HL-60 (cell line): ENCODE data around the gene GNG11.
"Not testable (repeated sequence)": the region's sequence is repeated elsewhere in the genome, so short reads cannot be mapped to it uniquely, and the experiment has no call there.

Experiments used
- DNase-seq, 2 experiments: peaks; one replicate each; pipeline ENCODE4 v3.0.0-alpha.2; 2010 to 2020; ENCODE audit warnings: low read depth in 1 of 2, low spot score in 1 of 2
- H3K27ac ChIP-seq: fragments of 250-450 bp; sonication (Bioruptor Pico); replicated peaks from 2 replicates; pipeline ENCODE4 v1.5.1; 2020; ENCODE audit warnings: mild to moderate bottlenecking, moderate library complexity
- H3K27me3 ChIP-seq: fragments of 250-450 bp; sonication (Bioruptor Pico); 2 replicates; pipeline ENCODE4 v1.5.1; 2021; ENCODE audit warnings: mild to moderate bottlenecking, moderate library complexity; ENCODE audit not compliant: insufficient read depth, poor library complexity, severe bottlenecking
- H3K4me3 ChIP-seq: replicated peaks from 2 replicates; pipeline ENCODE4 v1.5.1; 2011; ENCODE audit warnings: mild to moderate bottlenecking, control low read depth, low read length; ENCODE audit not compliant: insufficient read depth
- CTCF ChIP-seq: IDR thresholded peaks from one replicate; pipeline ENCODE4 v1.5.1; 2011; ENCODE audit warnings: low read length, control low read depth, inconsistent platforms; ENCODE audit not compliant: insufficient read depth
- GABPA ChIP-seq: IDR thresholded peaks from 2 replicates; pipeline ENCODE4 v1.6.1; 2012; ENCODE audit warnings: low read depth
- POLR2AphosphoS5 ChIP-seq: IDR thresholded peaks from 2 replicates; pipeline ENCODE4 v1.6.1; 2012; ENCODE audit warnings: low read depth
- SPI1 ChIP-seq: IDR thresholded peaks from 2 replicates; pipeline ENCODE4 v1.6.1; 2012; ENCODE audit warnings: low read depth, mild to moderate bottlenecking, borderline replicate concordance
- TF ChIP-seq, protein P1 (sequence below): IDR thresholded peaks from 2 replicates; pipeline ENCODE4 v1.6.1; 2012; ENCODE audit warnings: low read depth; ENCODE audit not compliant: insufficient replicate concordance

Gene GNG11

GRCh38 chr7:93913197-93913596 lies 8.3 kb upstream of the GNG11 start:
- Histone ChIP-seq H3K4me3 (no peak overlapping the region), H3K27me3 (no peaks in the 10 kb centered on the region), H3K27ac (no peak overlapping the region)
- TF ChIP-seq SPI1 = no peak
- TF ChIP-seq, protein P1, sequence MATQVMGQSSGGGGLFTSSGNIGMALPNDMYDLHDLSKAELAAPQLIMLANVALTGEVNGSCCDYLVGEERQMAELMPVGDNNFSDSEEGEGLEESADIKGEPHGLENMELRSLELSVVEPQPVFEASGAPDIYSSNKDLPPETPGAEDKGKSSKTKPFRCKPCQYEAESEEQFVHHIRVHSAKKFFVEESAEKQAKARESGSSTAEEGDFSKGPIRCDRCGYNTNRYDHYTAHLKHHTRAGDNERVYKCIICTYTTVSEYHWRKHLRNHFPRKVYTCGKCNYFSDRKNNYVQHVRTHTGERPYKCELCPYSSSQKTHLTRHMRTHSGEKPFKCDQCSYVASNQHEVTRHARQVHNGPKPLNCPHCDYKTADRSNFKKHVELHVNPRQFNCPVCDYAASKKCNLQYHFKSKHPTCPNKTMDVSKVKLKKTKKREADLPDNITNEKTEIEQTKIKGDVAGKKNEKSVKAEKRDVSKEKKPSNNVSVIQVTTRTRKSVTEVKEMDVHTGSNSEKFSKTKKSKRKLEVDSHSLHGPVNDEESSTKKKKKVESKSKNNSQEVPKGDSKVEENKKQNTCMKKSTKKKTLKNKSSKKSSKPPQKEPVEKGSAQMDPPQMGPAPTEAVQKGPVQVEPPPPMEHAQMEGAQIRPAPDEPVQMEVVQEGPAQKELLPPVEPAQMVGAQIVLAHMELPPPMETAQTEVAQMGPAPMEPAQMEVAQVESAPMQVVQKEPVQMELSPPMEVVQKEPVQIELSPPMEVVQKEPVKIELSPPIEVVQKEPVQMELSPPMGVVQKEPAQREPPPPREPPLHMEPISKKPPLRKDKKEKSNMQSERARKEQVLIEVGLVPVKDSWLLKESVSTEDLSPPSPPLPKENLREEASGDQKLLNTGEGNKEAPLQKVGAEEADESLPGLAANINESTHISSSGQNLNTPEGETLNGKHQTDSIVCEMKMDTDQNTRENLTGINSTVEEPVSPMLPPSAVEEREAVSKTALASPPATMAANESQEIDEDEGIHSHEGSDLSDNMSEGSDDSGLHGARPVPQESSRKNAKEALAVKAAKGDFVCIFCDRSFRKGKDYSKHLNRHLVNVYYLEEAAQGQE = no peak
- TF ChIP-seq CTCF = no peak
- TF ChIP-seq POLR2AphosphoS5 = no peak
- TF ChIP-seq GABPA = no peak
- DNase-seq = no peak

DNA sequence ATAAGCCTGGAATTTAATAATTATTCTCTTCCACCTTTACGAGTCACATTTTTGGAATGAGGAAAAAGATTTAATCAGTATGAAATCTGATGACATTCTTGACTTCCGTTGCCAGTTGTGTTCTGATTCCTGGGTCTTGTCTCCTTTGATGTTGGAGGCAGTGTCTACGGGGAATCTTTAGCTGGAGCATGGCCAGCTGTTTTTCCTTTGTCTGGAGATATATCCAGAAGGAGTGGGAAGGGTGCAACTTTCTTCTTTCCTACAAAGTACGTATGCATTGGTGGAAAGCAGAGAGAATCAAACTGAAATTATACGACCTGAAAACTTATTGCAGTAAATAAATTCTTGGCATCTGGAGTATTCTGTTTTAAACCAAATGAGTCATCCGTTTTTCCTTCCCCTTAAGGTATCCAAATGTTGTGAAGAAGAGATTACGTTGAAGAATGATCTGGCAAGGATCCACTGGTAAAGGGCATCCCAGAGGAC lies 6.9 kb upstream of the GNG11 start:
- no peak for DNase-seq
- no peaks in the 10 kb centered on the region for H3K27me3 ChIP-seq
- no peak for TF ChIP-seq POLR2AphosphoS5
- no peak for TF ChIP-seq GABPA
- no peak for TF ChIP-seq SPI1
- TF ChIP-seq CTCF = no peak
- TF ChIP-seq, protein P1 = no peak
- no peak overlapping the region for H3K4me3 ChIP-seq
- no peak overlapping the region for H3K27ac ChIP-seq

GRCh38 chr7:93915206-93915842 lies 6.2 kb upstream of the GNG11 start:
- H3K27ac ChIP-seq, H3K4me3 ChIP-seq, DNase-seq, H3K27me3 ChIP-seq: not testable (repeated sequence)

GRCh38 chr7:93915888-93916287 lies 5.6 kb upstream of the GNG11 start:
- not testable (repeated sequence) for H3K27me3 ChIP-seq, H3K4me3 ChIP-seq, DNase-seq, H3K27ac ChIP-seq

- not testable (repeated sequence) for H3K27me3 ChIP-seq, H3K27ac ChIP-seq, DNase-seq, H3K4me3 ChIP-seq
These were observed 5.2 kb upstream of the GNG11 start for GRCh38 chr7:93916315-93916714.
